CD4-positive, CD25-positive, alpha-beta regulatory T cell (primary cell): ENCODE data around the gene EFCAB11. TPM values are rescaled to one million over a fixed set of nuclear protein-coding genes. Genes with fewer than 3 reads are reported as not detected.

Experiments used
- ATAC-seq, 2 donors: fragments of 150-1000 bp; cut with Tn5 transposase; one replicate each; pipeline ENCODE4 v1.10.0; 2021; ENCODE audit warnings: low read depth in 2 of 2, moderate number of reproducible peaks in 2 of 2, moderate library complexity in 1 of 2
- DNase-seq, 3 donors: peaks; one replicate each; pipeline versions ENCODE4 v3.0.0 to v3.0.0-alpha.2; 2012 to 2022; ENCODE audit warnings: mixed read lengths in 1 of 3
- H3K27ac ChIP-seq: one replicate; pipeline ENCODE4 v1.7.0; 2013; ENCODE audit warnings: mild to moderate bottlenecking, low read length; ENCODE audit not compliant: insufficient read depth, poor library complexity, severe bottlenecking
- H3K27me3 ChIP-seq: one replicate; pipeline ENCODE4 v1.7.0; 2013; ENCODE audit warnings: low read length; ENCODE audit not compliant: control insufficient read depth, insufficient read depth
- H3K36me3 ChIP-seq: one replicate; pipeline ENCODE4 v1.7.0; 2013; ENCODE audit warnings: mild to moderate bottlenecking, low read length, moderate library complexity; ENCODE audit not compliant: control insufficient read depth, insufficient read depth
- H3K4me1 ChIP-seq: 2 replicates; pipeline ENCODE4 v1.7.0; 2013; ENCODE audit warnings: mild to moderate bottlenecking, low read length; ENCODE audit not compliant: insufficient read depth, control insufficient read depth, poor library complexity, severe bottlenecking
- H3K4me3 ChIP-seq: one replicate; pipeline ENCODE4 v1.7.0; 2013; ENCODE audit warnings: low read depth, mild to moderate bottlenecking, low read length, moderate library complexity
- H3K9me3 ChIP-seq, 2 experiments: 1 replicate in 1 of 2; 2 replicates in 1 of 2; pipeline ENCODE4 v1.7.0; 2013; ENCODE audit warnings: low read length in 2 of 2, mild to moderate bottlenecking in 1 of 2, moderate library complexity in 1 of 2; ENCODE audit not compliant: control insufficient read depth in 2 of 2
- H3K27ac Mint-ChIP-seq, 3 donors: one replicate each; pipeline ENCODE4 v1.8.0; 2020 to 2022; ENCODE audit warnings: mild to moderate bottlenecking in 3 of 3, mixed read lengths in 3 of 3, moderate library complexity in 2 of 3
- H3K27me3 Mint-ChIP-seq: one replicate; pipeline ENCODE4 v1.8.0; 2022; ENCODE audit warnings: mild to moderate bottlenecking, mixed read lengths
- H3K36me3 Mint-ChIP-seq: one replicate; pipeline ENCODE4 v1.8.0; 2020; ENCODE audit warnings: mixed read lengths
- H3K4me1 Mint-ChIP-seq, 4 donors: one replicate each; pipeline ENCODE4 v1.8.0; 2020 to 2022; ENCODE audit warnings: mixed read lengths in 4 of 4, mild to moderate bottlenecking in 1 of 4
- H3K4me3 Mint-ChIP-seq, 4 donors: one replicate each; pipeline ENCODE4 v1.8.0; 2020 to 2022; ENCODE audit warnings: mild to moderate bottlenecking in 4 of 4, mixed read lengths in 4 of 4, moderate library complexity in 3 of 4
- H3K9me3 Mint-ChIP-seq, 7 donors: one replicate each; pipeline ENCODE4 v1.8.0; 2020 to 2022; ENCODE audit warnings: mixed read lengths in 7 of 7, mild to moderate bottlenecking in 3 of 7, moderate library complexity in 2 of 7
- polyA plus RNA-seq, 4 donors: library from polyadenylated mRNA; unstranded; fragments of 300-500 nt; fragmentation: Illumina TruSeq; gene quantifications; one replicate each; pipeline ENCODE4 v1.2.3, GENCODE V29; 2021
- total RNA-seq: library from RNA; stranded (reverse); gene quantifications from one replicate; pipeline ENCODE4 v1.2.3, GENCODE V29; 2022

The EFCAB11 gene
- total and polyA plus RNA-seq, 5 donors from 2014 or later: 0.84 to 2.9 (median 1.6) TPM

GRCh38 chr14:89845346-89845745 lies 109.2 kb downstream of the EFCAB11 start:
- Histone ChIP-seq H3K27ac (no peak overlapping the region), H3K4me3 (no peak overlapping the region), H3K9me3 (no peaks in the 10 kb centered on the region), H3K27me3 (no peaks in the 10 kb centered on the region), H3K4me1 (no peaks in the 10 kb centered on the region), H3K36me3 (no peaks in the 10 kb centered on the region)
- DNase-seq (no peak), ATAC-seq (no peak)
- H3K9me3 Mint-ChIP-seq: peaks cover 0 to 5% (median 0%) of the 10 kb centered on the region in 7 donors
- H3K36me3 Mint-ChIP-seq: no peaks in the 10 kb centered on the region
- no peak overlapping the region for H3K4me3 Mint-ChIP-seq
- no peak overlapping the region for H3K27ac Mint-ChIP-seq
- H3K4me1 Mint-ChIP-seq: peaks cover 0 to 3% (median 0%) of the 10 kb centered on the region in 4 donors
- no peaks in the 10 kb centered on the region for H3K27me3 Mint-ChIP-seq

- H3K9me3 Mint-ChIP-seq: peaks cover 0 to 5% (median 0%) of the 10 kb centered on the region in 7 donors
- no peaks in the 10 kb centered on the region for H3K36me3 Mint-ChIP-seq
- H3K27ac Mint-ChIP-seq: no peak overlapping the region
- no peaks in the 10 kb centered on the region for H3K9me3 ChIP-seq
- H3K27me3 ChIP-seq: no peaks in the 10 kb centered on the region
- H3K36me3 ChIP-seq: no peaks in the 10 kb centered on the region
- H3K4me3 Mint-ChIP-seq: no peak overlapping the region
- H3K4me1 Mint-ChIP-seq: peaks cover 0 to 3% (median 0%) of the 10 kb centered on the region in 4 donors
- H3K4me3 ChIP-seq: no peak overlapping the region
- H3K4me1 ChIP-seq: no peaks in the 10 kb centered on the region
- no peak for DNase-seq
- no peak overlapping the region for H3K27ac ChIP-seq
- no peaks in the 10 kb centered on the region for H3K27me3 Mint-ChIP-seq
- ATAC-seq: no peak
These were observed 110.0 kb downstream of the EFCAB11 start for GRCh38 chr14:89844508-89844907.

- Histone ChIP-seq H3K4me1 (no peaks in the 10 kb centered on the region), H3K36me3 (no peaks in the 10 kb centered on the region), H3K27ac (no peak overlapping the region), H3K4me3 (no peak overlapping the region), H3K27me3 (no peaks in the 10 kb centered on the region), H3K9me3 (no peaks in the 10 kb centered on the region)
- no peak for ATAC-seq
- peaks cover 4% of the 10 kb centered on the region for H3K36me3 Mint-ChIP-seq
- no peak overlapping the region for H3K27ac Mint-ChIP-seq
- H3K4me1 Mint-ChIP-seq: peaks cover 0 to 3% (median 0%) of the 10 kb centered on the region in 4 donors
- DNase-seq: no peak
- H3K4me3 Mint-ChIP-seq: no peak overlapping the region
- H3K9me3 Mint-ChIP-seq: peaks cover 0 to 3% (median 0%) of the 10 kb centered on the region in 7 donors
- H3K27me3 Mint-ChIP-seq: no peaks in the 10 kb centered on the region
These were observed 111.7 kb downstream of the EFCAB11 start for GRCh38 chr14:89842837-89843236.

- peaks cover 4% of the 10 kb centered on the region for H3K36me3 Mint-ChIP-seq
- Histone ChIP-seq H3K27ac (no peak overlapping the region), H3K27me3 (no peaks in the 10 kb centered on the region), H3K4me1 (no peaks in the 10 kb centered on the region), H3K4me3 (no peak overlapping the region), H3K9me3 (no peaks in the 10 kb centered on the region), H3K36me3 (no peaks in the 10 kb centered on the region)
- H3K4me3 Mint-ChIP-seq: no peak overlapping the region
- H3K27me3 Mint-ChIP-seq: no peaks in the 10 kb centered on the region
- no peak for ATAC-seq
- no peak overlapping the region for H3K27ac Mint-ChIP-seq
- H3K4me1 Mint-ChIP-seq: peaks cover 0 to 3% (median 0%) of the 10 kb centered on the region in 4 donors
- no peak for DNase-seq
- peaks cover 0 to 3% (median 0%) of the 10 kb centered on the region in 7 donors for H3K9me3 Mint-ChIP-seq
These were observed 112.7 kb downstream of the EFCAB11 start for GRCh38 chr14:89841851-89842250.

GRCh38 chr14:89836830-89837469 lies 117.6 kb downstream of the EFCAB11 start:
- no peak overlapping the region for H3K4me3 ChIP-seq
- Mint-ChIP-seq H3K27me3 (no peaks in the 10 kb centered on the region), H3K27ac (no peak overlapping the region), H3K9me3 (peaks cover 0 to 4% (median 0%) of the 10 kb centered on the region in 7 donors), H3K36me3 (peaks cover 4% of the 10 kb centered on the region), H3K4me3 (no peak overlapping the region), H3K4me1 (peaks cover 0 to 3% (median 0%) of the 10 kb centered on the region in 4 donors)
- H3K27me3 ChIP-seq: no peaks in the 10 kb centered on the region
- H3K4me1 ChIP-seq: no peaks in the 10 kb centered on the region
- no peaks in the 10 kb centered on the region for H3K36me3 ChIP-seq
- H3K9me3 ChIP-seq: no peaks in the 10 kb centered on the region
- H3K27ac ChIP-seq: no peak overlapping the region
- ATAC-seq: no peak
- no peak for DNase-seq

- no peaks in the 10 kb centered on the region for H3K27me3 ChIP-seq
- H3K36me3 ChIP-seq: no peaks in the 10 kb centered on the region
- H3K9me3 Mint-ChIP-seq: peaks cover 0 to 3% (median 0%) of the 10 kb centered on the region in 7 donors
- no peaks in the 10 kb centered on the region for H3K4me1 Mint-ChIP-seq
- no peaks in the 10 kb centered on the region for H3K4me1 ChIP-seq
- no peak for ATAC-seq
- H3K27me3 Mint-ChIP-seq: no peaks in the 10 kb centered on the region
- H3K27ac ChIP-seq: no peak overlapping the region
- no peaks in the 10 kb centered on the region for H3K9me3 ChIP-seq
- H3K27ac Mint-ChIP-seq: no peak overlapping the region
- peaks cover under 1% of the 10 kb centered on the region for H3K36me3 Mint-ChIP-seq
- H3K4me3 ChIP-seq: no peak overlapping the region
- DNase-seq: no peak
- no peak overlapping the region for H3K4me3 Mint-ChIP-seq
These were observed 120.9 kb downstream of the EFCAB11 start for GRCh38 chr14:89833661-89834060.

- DNase-seq (no peak), ATAC-seq (no peak)
- Histone ChIP-seq H3K27ac (no peak overlapping the region), H3K27me3 (no peaks in the 10 kb centered on the region), H3K4me3 (no peak overlapping the region), H3K36me3 (no peaks in the 10 kb centered on the region), H3K4me1 (no peaks in the 10 kb centered on the region), H3K9me3 (no peaks in the 10 kb centered on the region)
- H3K4me3 Mint-ChIP-seq: no peak overlapping the region
- no peaks in the 10 kb centered on the region for H3K4me1 Mint-ChIP-seq
- no peak overlapping the region for H3K27ac Mint-ChIP-seq
- H3K36me3 Mint-ChIP-seq: no peaks in the 10 kb centered on the region
- H3K27me3 Mint-ChIP-seq: no peaks in the 10 kb centered on the region
- peaks cover 0 to 3% (median 0%) of the 10 kb centered on the region in 7 donors for H3K9me3 Mint-ChIP-seq
These were observed 121.4 kb downstream of the EFCAB11 start for GRCh38 chr14:89833120-89833532.
